H1 (cell line): ENCODE measurements around the gene SLK. TPM values are rescaled to one million over a fixed set of nuclear protein-coding genes. Genes with fewer than 3 reads are reported as not detected.

Source experiments
- ASH2L ChIP-seq: fragments of 200-600, 300-600 bp; sonication (generic); IDR thresholded peaks from one replicate; pipeline ENCODE4 v1.7.1; 2017; ENCODE audit warnings: low read length
- BACH1 ChIP-seq: IDR thresholded peaks from 2 replicates; pipeline ENCODE4 v1.6.1; 2012; ENCODE audit warnings: low read length, improper control_type of control experiment
- CBX5 ChIP-seq: fragments of 300-800, 300-1000 bp; sonication (generic); IDR thresholded peaks from 2 replicates; pipeline ENCODE4 v1.7.1; 2016; ENCODE audit warnings: antibody characterized with exemption, low read length, low read depth
- CHD1 ChIP-seq: IDR thresholded peaks from 2 replicates; pipeline ENCODE4 v1.6.1; 2012; ENCODE audit warnings: low read depth, low read length, improper control_type of control experiment
- CREB1 ChIP-seq: IDR thresholded peaks from 2 replicates; pipeline ENCODE4 v1.6.1; 2012; ENCODE audit warnings: inconsistent platforms
- EZH2 ChIP-seq: fragments of 200-600 bp; sonication (generic); IDR thresholded peaks from 2 replicates; pipeline ENCODE4 v1.7.1; 2012; ENCODE audit warnings: low read depth, mild to moderate bottlenecking, moderate library complexity, low read length, inconsistent platforms; ENCODE audit not compliant: severe bottlenecking
- GTF2F1 ChIP-seq: IDR thresholded peaks from 2 replicates; pipeline ENCODE4 v1.6.1; 2012; ENCODE audit warnings: low read depth, low read length, improper control_type of control experiment, borderline replicate concordance
- JUN ChIP-seq: IDR thresholded peaks from 2 replicates; pipeline ENCODE4 v1.6.1; 2011; ENCODE audit warnings: low read depth, mild to moderate bottlenecking, improper control_type of control experiment, low read length
- JUND ChIP-seq: IDR thresholded peaks from 2 replicates; pipeline ENCODE4 v1.6.1; 2011; ENCODE audit warnings: mild to moderate bottlenecking, improper control_type of control experiment, low read length
- KDM5A ChIP-seq: fragments of 200-600 bp; IDR thresholded peaks from 2 replicates; pipeline ENCODE4 v1.7.1; 2012; ENCODE audit warnings: mild to moderate bottlenecking, low read length, inconsistent platforms, mixed read lengths
- NRF1 ChIP-seq: IDR thresholded peaks from 2 replicates; pipeline ENCODE4 v1.6.1; 2011; ENCODE audit warnings: mild to moderate bottlenecking, low read depth, low read length, improper control_type of control experiment
- POLR2A ChIP-seq, 2 experiments: IDR thresholded peaks; 1 replicate in 1 of 2; 2 replicates in 1 of 2; pipeline ENCODE4 v1.6.1; 2011; ENCODE audit warnings: low read depth in 2 of 2, low read length in 2 of 2, mild to moderate bottlenecking in 2 of 2; ENCODE audit errors: control extremely low read depth in 1 of 2
- RAD21 ChIP-seq, 2 experiments: IDR thresholded peaks in 1 of 2; conservative IDR thresholded peaks in 1 of 2; 2 replicates each; pipeline ENCODE4 v1.6.1; 2011; ENCODE audit warnings: low read depth in 2 of 2, low read length in 2 of 2, improper control_type of control experiment in 1 of 2, inconsistent platforms in 1 of 2, mild to moderate bottlenecking in 1 of 2, moderate library complexity in 1 of 2
- RFX5 ChIP-seq: IDR thresholded peaks from 2 replicates; pipeline ENCODE4 v1.6.1; 2011; ENCODE audit warnings: low read depth, low read length, improper control_type of control experiment, borderline replicate concordance
- SP2 ChIP-seq: IDR thresholded peaks from 2 replicates; pipeline ENCODE4 v1.6.1; 2012; ENCODE audit warnings: mild to moderate bottlenecking, low read length, inconsistent platforms
- SUZ12 ChIP-seq: fragments of 200-600 bp; sonication (generic); IDR thresholded peaks from 2 replicates; pipeline ENCODE4 v1.6.1; 2012; ENCODE audit warnings: mild to moderate bottlenecking, inconsistent platforms, low read length, moderate library complexity, mixed read lengths
- TAF1 ChIP-seq: IDR thresholded peaks from 2 replicates; pipeline ENCODE4 v1.6.1; 2011; ENCODE audit warnings: mild to moderate bottlenecking, low read depth, low read length
- TBP ChIP-seq: IDR thresholded peaks from 2 replicates; pipeline ENCODE4 v1.6.1; 2011; ENCODE audit warnings: low read depth, low read length, improper control_type of control experiment
- YY1 ChIP-seq: IDR thresholded peaks from 2 replicates; pipeline ENCODE4 v1.6.1; 2011; ENCODE audit warnings: low read depth, mild to moderate bottlenecking, low read length
- polyA plus RNA-seq, 7 experiments: library from polyadenylated mRNA; depleted of rRNA in 3 of 7; stranded (reverse) in 5 of 7; unstranded in 2 of 7; fragments of >200 nt in 5 of 7; fragments of 200-250 nt in 2 of 7; gene quantifications; 1 replicate in 5 of 7; 2 replicates in 1 of 7; 4 replicates in 1 of 7; pipeline versions ENCODE4 v1.2.1 to v1.2.3, GENCODE V29; 2011 to 2013; ENCODE audit warnings: missing spikeins in 2 of 7, mixed read lengths in 2 of 7
- total RNA-seq: library from RNA; stranded (reverse); fragmentation: NEBNext Ultra II Directional; extraction: Animal tissue kit (Norgen Biotek cat#: 25700); gene quantifications from 2 replicates; pipeline ENCODE4 v1.2.1, GENCODE V29; 2021
- TF ChIP-seq, protein P1 (sequence below): IDR thresholded peaks from 2 replicates; pipeline ENCODE4 v1.6.1; 2011; ENCODE audit warnings: low read depth, mild to moderate bottlenecking, low read length; ENCODE audit not compliant: insufficient read depth
- TF ChIP-seq, protein P2 (sequence below), 3 experiments: IDR thresholded peaks; 1 replicate in 2 of 3; 2 replicates in 1 of 3; pipeline versions ENCODE4 v1.5.1 to v1.6.1; 2011; ENCODE audit warnings: low read length in 3 of 3, mild to moderate bottlenecking in 3 of 3, inconsistent platforms in 2 of 3, low read depth in 1 of 3, moderate library complexity in 1 of 3; ENCODE audit not compliant: insufficient read depth in 1 of 3; ENCODE audit errors: control extremely low read depth in 1 of 3
- TF ChIP-seq, protein P3 (sequence below): IDR thresholded peaks from 2 replicates; pipeline ENCODE4 v1.6.1; 2012; ENCODE audit warnings: inconsistent platforms

The SLK gene
- total and polyA plus RNA-seq, 2 of the 8 experiments (the other 6 are each of a cell fraction or from before 2014, with no cell fraction given): 2.7 to 18.3 TPM

DNA sequence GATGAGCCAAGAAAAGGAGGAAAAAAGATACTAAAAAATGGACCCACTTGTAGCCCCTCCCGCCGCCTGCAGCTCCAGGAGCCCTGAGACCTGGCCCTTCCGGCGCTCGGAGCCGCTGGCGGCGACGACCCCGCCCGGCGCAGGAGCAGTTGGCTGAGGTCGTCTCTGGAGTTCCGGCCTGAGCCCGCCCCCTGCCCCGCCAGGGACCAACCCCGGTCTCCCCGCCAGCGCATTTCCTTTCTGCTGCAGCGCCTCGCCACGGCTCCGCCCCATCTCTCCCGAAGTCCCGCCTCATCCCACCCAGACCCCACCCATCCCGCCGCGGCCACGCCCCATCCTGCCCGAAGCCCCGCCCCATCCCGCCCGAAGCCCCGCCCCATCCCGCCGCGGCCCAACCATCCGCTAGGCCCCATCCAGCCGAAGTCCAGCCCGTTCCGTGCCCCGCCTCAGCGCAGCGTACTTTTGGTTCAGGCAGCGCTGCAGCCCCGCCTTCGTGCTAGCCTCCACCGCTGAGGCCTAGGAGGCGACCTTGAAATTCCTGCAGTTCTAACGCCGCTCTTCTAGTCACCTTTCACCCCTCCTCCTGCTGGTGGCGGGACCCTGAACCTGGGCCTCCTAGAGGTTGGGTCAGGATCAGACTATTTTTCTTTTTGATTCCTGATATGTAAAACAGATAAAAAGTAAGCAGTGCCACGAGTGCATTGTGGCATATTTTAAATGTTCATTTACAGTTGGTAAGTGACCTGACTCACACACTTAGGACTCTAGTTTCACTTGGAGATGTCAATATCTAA, 48.7 kb upstream of the SLK start, which contains the start of gene STN1 (continued):
- TF ChIP-seq, protein P1, sequence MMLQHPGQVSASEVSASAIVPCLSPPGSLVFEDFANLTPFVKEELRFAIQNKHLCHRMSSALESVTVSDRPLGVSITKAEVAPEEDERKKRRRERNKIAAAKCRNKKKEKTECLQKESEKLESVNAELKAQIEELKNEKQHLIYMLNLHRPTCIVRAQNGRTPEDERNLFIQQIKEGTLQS: no peak
- TF ChIP-seq TBP: peak; percentile 60; the same call in 1 of the 2 replicates
- peak; percentile 61; the same call in 1 of the 2 replicates for TF ChIP-seq JUND
- TF ChIP-seq KDM5A: no peak
- TF ChIP-seq POLR2A (IDR thresholded peaks at IDR 0.05; ENCODE audit: control extremely low read depth in 1 of 2, low read depth in 2 of 2, low read length in 2 of 2): peak in 1 of 2 experiments; percentile 91; a peak in 1 of 3 replicates
- TF ChIP-seq JUN: no peak
- TF ChIP-seq, protein P2, sequence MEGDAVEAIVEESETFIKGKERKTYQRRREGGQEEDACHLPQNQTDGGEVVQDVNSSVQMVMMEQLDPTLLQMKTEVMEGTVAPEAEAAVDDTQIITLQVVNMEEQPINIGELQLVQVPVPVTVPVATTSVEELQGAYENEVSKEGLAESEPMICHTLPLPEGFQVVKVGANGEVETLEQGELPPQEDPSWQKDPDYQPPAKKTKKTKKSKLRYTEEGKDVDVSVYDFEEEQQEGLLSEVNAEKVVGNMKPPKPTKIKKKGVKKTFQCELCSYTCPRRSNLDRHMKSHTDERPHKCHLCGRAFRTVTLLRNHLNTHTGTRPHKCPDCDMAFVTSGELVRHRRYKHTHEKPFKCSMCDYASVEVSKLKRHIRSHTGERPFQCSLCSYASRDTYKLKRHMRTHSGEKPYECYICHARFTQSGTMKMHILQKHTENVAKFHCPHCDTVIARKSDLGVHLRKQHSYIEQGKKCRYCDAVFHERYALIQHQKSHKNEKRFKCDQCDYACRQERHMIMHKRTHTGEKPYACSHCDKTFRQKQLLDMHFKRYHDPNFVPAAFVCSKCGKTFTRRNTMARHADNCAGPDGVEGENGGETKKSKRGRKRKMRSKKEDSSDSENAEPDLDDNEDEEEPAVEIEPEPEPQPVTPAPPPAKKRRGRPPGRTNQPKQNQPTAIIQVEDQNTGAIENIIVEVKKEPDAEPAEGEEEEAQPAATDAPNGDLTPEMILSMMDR (IDR thresholded peaks at IDR 0.05; ENCODE audit: control extremely low read depth in 1 of 3, insufficient read depth in 1 of 3, low read depth in 1 of 3, low read length in 3 of 3): peak; percentile 41 to 52 (median 42)
- no peak for TF ChIP-seq SUZ12
- no peak for TF ChIP-seq CHD1
- TF ChIP-seq BACH1: no peak
- peak; percentile 39 for TF ChIP-seq NRF1
- TF ChIP-seq YY1: no peak
- no peak for TF ChIP-seq EZH2
- TF ChIP-seq, protein P3, sequence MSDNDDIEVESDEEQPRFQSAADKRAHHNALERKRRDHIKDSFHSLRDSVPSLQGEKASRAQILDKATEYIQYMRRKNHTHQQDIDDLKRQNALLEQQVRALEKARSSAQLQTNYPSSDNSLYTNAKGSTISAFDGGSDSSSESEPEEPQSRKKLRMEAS: 0 out of 2 replicates have a peak, but pooled peaks have one; percentile 39
- no peak for TF ChIP-seq RFX5
- no peak for TF ChIP-seq SP2
- no peak for TF ChIP-seq CBX5
- TF ChIP-seq CREB1: 0 out of 2 replicates have a peak, but pooled peaks have one; percentile 11
- peak; percentile 81 for TF ChIP-seq TAF1
- peak; percentile 11 for TF ChIP-seq ASH2L
- no peak for TF ChIP-seq GTF2F1
- peak in 1 of 2 experiments; percentile 30; a peak in 1 of 4 replicates for TF ChIP-seq RAD21 (IDR thresholded peaks at IDR 0.05 in 1 of 2, conservative IDR thresholded peaks at IDR 0.05 in 1 of 2; ENCODE audit: low read depth in 2 of 2, low read length in 2 of 2)
